Activated CD4-positive, alpha-beta T cell treated with anti-CD3 and anti-CD28 coated beads for 36 hours (primary cell): Measurements from ENCODE around the gene UBQLN3. TPM values are rescaled to one million over a fixed set of nuclear protein-coding genes. Genes with fewer than 3 reads are reported as not detected.

Experiments used
- ATAC-seq: fragments of 200-7000 bp; cut with Tn5 transposase; one replicate; pipeline ENCODE4 v1.10.0; 2021; ENCODE audit warnings: mild to moderate bottlenecking, moderate library complexity
- CTCF ChIA-PET: fragments of 350-600 bp; sonication (Branson Sonifier 250); formaldehyde crosslinking; loops from one replicate; lab custom pipeline; 2021; ENCODE audit warnings: antibody characterized with exemption; lab: Charles Lee
- POLR2A ChIA-PET: fragments of 350-600 bp; sonication (Branson Sonifier 250); formaldehyde crosslinking; loops from one replicate; lab custom pipeline; 2021; ENCODE audit warnings: antibody characterized with exemption, inconsistent platforms; lab: Charles Lee
- DNase-seq: peaks from one replicate; pipeline ENCODE4 v3.0.0-alpha.2; 2020
- H3K27ac Mint-ChIP-seq: one replicate; pipeline ENCODE4 v1.8.0; 2021; ENCODE audit warnings: mixed read lengths
- H3K27me3 Mint-ChIP-seq: one replicate; pipeline ENCODE4 v1.8.0; 2021; ENCODE audit warnings: mixed read lengths
- H3K36me3 Mint-ChIP-seq: one replicate; pipeline ENCODE4 v1.8.0; 2021; ENCODE audit warnings: low read depth, mixed read lengths
- H3K4me1 Mint-ChIP-seq: one replicate; pipeline ENCODE4 v1.8.0; 2021; ENCODE audit warnings: mixed read lengths
- H3K4me3 Mint-ChIP-seq: one replicate; pipeline ENCODE4 v1.8.0; 2021; ENCODE audit warnings: mild to moderate bottlenecking, moderate library complexity, mixed read lengths
- H3K9me3 Mint-ChIP-seq: one replicate; pipeline ENCODE4 v1.8.0; 2021; ENCODE audit warnings: low read depth, mixed read lengths
- intact Hi-C, 2 experiments: fragments of 100-400 bp; cut with DNase I in 1 of 2; cut with micrococcal nuclease in 1 of 2; formaldehyde crosslinking; loops; one replicate each; pipeline versions ENCODE4 v1.14.2 to v1.15.1; 2022 to 2024; cut with DNase I, micrococcal nuclease
- total RNA-seq, 2 experiments: library from RNA; stranded (reverse); gene quantifications; one replicate each; pipeline ENCODE4 v1.2.3, GENCODE V29; 2021

Gene UBQLN3
- not detected for total RNA-seq

DNA sequence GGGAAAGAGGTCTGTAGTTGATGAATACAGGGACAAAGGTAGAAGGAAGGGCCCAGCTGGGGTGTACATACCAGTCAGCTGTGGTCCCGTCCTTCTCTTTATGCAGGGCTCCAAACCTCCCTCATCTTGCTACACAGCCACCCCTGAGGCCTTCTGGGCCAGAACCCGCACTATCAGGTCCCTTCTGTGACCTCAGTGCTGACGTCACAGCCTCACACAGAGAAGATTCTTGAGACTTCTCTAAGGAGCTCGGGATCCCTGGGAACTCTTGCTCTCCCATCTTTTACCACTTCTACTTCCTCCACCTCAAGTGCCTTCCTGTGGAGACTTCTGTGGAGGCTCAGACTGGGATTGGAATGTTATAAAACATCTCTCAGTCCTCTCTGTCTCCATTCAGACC, at the start of gene UBQLN3:
Gene UBQLN3 (minus strand): TSS at position 155 of the 400 bp plus-strand sequence. CDS start 399 bp downstream, outside the sequence.
- POLR2A ChIA-PET, result no interaction called here
- DNase-seq, result no peak
- Mint-ChIP-seq H3K36me3 (no peaks in the 10 kb centered on the region), H3K27ac (no peak within 1 kb of the TSS), H3K9me3 (no peaks in the 10 kb centered on the region), H3K27me3 (peaks cover 10% of the 10 kb centered on the region), H3K4me1 (no peaks in the 10 kb centered on the region), H3K4me3 (no peak within 1 kb of the TSS)
- CTCF ChIA-PET, result no interaction called here
- no peak for ATAC-seq
- intact Hi-C loops, result no loop called here

DNA sequence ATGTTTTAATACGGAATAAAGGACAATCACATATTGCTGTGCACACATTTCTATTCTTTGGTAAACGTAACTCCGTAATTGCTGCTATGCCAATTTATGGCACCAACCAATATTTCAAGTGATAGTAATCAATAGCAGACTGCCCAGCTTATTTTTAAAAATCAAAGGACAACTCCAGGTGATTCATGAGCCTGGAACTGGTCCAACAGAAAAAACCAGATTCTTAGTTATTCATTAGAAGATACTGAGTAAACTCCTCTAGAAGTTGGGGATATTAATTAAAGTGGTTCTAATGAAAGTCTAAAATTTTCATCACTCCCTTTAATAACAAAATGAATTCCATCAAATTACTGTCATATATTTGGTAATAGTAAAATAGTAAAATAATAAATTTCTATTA, 48.0 kb upstream of the UBQLN3 start:
- no peak for ATAC-seq
- no peak overlapping the region for H3K27ac Mint-ChIP-seq
- H3K4me3 Mint-ChIP-seq, result no peak overlapping the region
- H3K36me3 Mint-ChIP-seq, result no peaks in the 10 kb centered on the region
- DNase-seq, result no peak
- intact Hi-C loops, result loop anchor here in 1 of 2 experiments (10.0 kb wide), 1 partner anchor 433 kb away; no protein-coding TSS in a partner anchor
- no peaks in the 10 kb centered on the region for H3K9me3 Mint-ChIP-seq
- no peaks in the 10 kb centered on the region for H3K4me1 Mint-ChIP-seq
- CTCF ChIA-PET, result no interaction called here
- H3K27me3 Mint-ChIP-seq, result peaks cover 6% of the 10 kb centered on the region
- POLR2A ChIA-PET, result no interaction called here

DNA sequence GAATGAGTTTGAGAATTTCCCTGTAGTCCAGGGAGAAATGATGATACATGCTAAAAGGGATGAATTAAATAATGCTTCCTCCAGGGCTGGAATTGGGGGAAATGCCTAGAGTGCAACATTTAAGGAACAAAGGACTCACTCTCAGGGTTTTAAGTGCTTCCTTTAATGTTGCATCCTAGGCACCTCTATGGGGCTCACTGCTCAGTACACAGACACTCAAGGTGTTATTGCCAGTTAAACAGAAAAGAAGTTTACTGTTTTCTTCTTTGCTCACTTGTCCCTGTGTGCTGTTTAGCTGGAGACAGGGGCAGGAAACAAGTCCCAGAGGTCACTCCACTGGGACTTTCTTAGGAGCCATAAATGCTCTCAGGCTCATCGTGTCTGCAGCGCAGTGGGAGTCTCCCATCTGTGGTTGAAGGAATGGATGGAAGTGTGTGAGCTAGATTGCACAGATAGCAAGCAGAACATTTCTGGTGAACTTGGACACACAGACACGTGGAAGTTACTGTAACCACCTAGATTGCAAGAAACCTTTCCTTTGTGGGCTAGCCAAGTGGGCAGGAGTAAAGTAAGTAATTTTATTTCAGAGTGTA, 46.9 kb upstream of the UBQLN3 start:
- no peaks in the 10 kb centered on the region for H3K36me3 Mint-ChIP-seq
- no peak overlapping the region for H3K27ac Mint-ChIP-seq
- ATAC-seq (no peak), DNase-seq (no peak)
- intact Hi-C loops, result loop anchor here in 1 of 2 experiments (10.0 kb wide), 1 partner anchor 432 kb away; no protein-coding TSS in a partner anchor
- CTCF ChIA-PET, result interaction anchor here (0.6 kb wide), 1 partner anchor 53 kb away, joined by 3 read pairs; no protein-coding TSS in a partner anchor
- no peak overlapping the region for H3K4me3 Mint-ChIP-seq
- peaks cover 6% of the 10 kb centered on the region for H3K27me3 Mint-ChIP-seq
- POLR2A ChIA-PET, result no interaction called here
- H3K9me3 Mint-ChIP-seq, result no peaks in the 10 kb centered on the region
- H3K4me1 Mint-ChIP-seq, result no peaks in the 10 kb centered on the region

DNA sequence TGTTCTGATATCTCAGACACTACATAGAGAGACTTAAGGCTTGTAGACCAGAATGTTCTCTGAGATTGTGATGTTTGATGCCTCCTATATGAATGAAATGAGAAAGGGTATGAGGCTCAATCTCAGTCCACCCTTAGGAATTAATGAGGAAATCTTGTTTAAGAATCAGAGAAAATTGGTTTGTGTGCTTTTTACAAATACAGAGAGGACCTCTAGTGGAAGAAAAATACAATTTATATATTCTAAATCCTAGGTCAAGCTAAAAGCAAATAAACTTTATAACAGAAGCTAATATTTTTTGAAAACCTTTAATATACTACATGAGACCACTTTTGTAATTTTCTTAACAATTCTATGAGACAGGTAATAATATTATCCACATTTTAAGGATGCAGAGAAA, 43.6 kb upstream of the UBQLN3 start:
- Mint-ChIP-seq H3K9me3 (no peaks in the 10 kb centered on the region), H3K4me3 (no peak overlapping the region), H3K27me3 (peaks cover 6% of the 10 kb centered on the region), H3K4me1 (no peaks in the 10 kb centered on the region), H3K36me3 (no peaks in the 10 kb centered on the region), H3K27ac (no peak overlapping the region)
- intact Hi-C loops, result loop anchor here in 1 of 2 experiments (1.0 to 10.0 kb wide), 2 partner anchors 77 to 429 kb away; no protein-coding TSS in a partner anchor
- ChIA-PET CTCF (no interaction called here), POLR2A (no interaction called here)
- DNase-seq (no peak), ATAC-seq (no peak)

DNA sequence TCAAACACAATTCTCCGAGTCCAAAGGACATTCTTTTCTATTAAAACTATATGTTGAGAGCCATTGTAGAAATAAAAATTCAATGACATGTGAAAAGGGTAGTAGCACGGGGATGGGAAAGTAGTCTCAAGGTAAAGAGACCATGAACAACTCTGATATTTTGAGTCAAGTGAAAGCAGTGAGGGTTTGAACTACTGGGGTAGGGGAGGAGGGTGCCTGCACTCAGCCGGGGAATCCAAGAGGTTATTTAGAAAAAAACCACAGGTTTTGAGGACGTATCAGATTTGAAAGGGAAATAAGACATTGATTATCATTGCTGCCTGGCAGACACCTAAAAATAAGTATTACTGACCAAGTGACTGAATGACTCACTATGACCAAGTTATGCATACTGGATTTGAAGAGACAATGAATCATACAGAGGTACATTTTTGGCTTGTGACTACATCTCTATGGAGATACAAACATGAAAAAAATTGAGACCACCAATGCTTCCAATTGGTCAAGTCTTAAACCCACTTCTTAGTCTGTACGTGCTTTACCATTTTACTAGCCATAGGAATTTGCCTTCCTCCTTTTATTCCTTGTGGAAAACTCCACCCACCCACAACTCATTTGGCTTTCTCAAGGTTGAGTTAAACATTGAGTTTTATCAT, 40.8 kb upstream of the UBQLN3 start:
- intact Hi-C loops, result loop anchor here in 1 of 2 experiments (10.0 kb wide), 1 partner anchor 426 kb away; no protein-coding TSS in a partner anchor
- no peaks in the 10 kb centered on the region for H3K9me3 Mint-ChIP-seq
- CTCF ChIA-PET, result interaction anchor here (1.4 kb wide), 1 partner anchor 74 kb away, joined by 3 read pairs; no protein-coding TSS in a partner anchor
- POLR2A ChIA-PET, result no interaction called here
- no peak for DNase-seq
- no peak overlapping the region for H3K27ac Mint-ChIP-seq
- ATAC-seq, result no peak
- no peaks in the 10 kb centered on the region for H3K4me1 Mint-ChIP-seq
- peaks cover 3% of the 10 kb centered on the region for H3K27me3 Mint-ChIP-seq
- no peaks in the 10 kb centered on the region for H3K36me3 Mint-ChIP-seq
- H3K4me3 Mint-ChIP-seq, result no peak overlapping the region

DNA sequence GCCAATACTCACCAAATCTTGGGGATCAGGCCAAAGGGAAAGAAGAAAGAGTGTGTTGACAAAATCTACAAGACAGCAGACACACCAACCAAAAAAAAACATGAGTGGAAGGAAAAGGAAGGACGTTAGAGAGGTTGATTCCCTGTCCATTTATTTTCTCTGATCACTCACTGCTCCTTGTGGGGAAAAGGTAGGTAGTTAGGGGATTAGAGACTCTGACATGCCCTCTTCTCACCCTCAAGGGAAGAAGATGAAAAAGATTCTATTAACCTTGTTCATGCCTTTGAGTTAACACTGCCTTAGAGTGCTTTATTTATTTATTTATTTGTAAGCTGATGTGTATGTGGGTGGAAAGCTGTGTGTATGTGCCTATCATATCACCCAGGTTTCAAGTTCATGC, 38.7 kb upstream of the UBQLN3 start, which contains the start of gene OR52H1:
Gene OR52H1 (minus strand): TSS at position 101 of the 400 bp plus-strand sequence. CDS start 3,035 bp downstream, outside the sequence.
- ATAC-seq (no peak), DNase-seq (no peak)
- Mint-ChIP-seq H3K4me3 (no peak within 1 kb of the TSS), H3K27ac (no peak within 1 kb of the TSS), H3K36me3 (no peaks in the 10 kb centered on the region), H3K9me3 (no peaks in the 10 kb centered on the region), H3K27me3 (no peaks in the 10 kb centered on the region), H3K4me1 (no peaks in the 10 kb centered on the region)
- ChIA-PET POLR2A (no interaction called here), CTCF (no interaction called here)
- intact Hi-C loops, result no loop called here

DNA sequence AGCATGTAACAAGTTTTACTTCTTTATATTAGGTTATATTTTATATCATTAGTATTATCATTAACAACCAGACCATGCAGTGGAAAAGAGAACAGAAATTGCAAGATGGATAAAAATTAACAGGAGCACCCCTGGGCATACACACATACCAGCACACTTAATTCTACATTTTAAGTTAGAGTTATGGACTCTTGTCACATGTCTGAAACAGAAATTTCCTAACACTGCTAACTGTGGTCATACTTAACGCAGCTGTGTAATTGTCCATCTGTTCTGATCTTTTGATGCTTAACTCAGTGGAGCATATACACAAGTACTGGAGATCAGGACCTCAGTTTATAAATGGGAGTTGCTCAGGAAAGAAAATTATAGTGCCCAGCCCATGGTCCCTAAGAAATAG, 38.2 kb upstream of the UBQLN3 start:
- CTCF ChIA-PET, result no interaction called here

DNA sequence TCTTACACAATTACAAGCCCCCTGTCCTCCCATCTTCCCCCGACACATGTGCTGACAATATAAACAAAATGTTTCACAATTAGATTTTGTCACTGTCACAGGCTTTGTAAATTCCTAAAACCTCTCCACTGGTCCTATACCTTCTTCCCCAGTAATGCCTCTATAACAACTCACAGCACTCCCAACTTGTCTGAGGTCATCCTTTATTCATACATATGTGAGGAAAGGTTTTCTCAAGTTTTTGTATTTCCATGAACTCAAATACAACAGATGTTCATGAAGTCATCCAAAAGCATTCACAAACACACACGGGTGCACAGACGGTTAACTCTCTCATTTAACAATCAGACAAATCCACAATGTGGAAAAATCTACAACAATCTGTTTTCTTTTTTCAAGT, 36.7 kb upstream of the UBQLN3 start:
- H3K9me3 Mint-ChIP-seq, result no peaks in the 10 kb centered on the region
- ChIA-PET POLR2A (no interaction called here), CTCF (no interaction called here)
- no peak for DNase-seq
- no peaks in the 10 kb centered on the region for H3K4me1 Mint-ChIP-seq
- no peak overlapping the region for H3K27ac Mint-ChIP-seq
- no peaks in the 10 kb centered on the region for H3K27me3 Mint-ChIP-seq
- intact Hi-C loops, result no loop called here
- ATAC-seq, result no peak
- H3K36me3 Mint-ChIP-seq, result no peaks in the 10 kb centered on the region
- no peak overlapping the region for H3K4me3 Mint-ChIP-seq

More for the DNA sequence above, 38.2 kb upstream of the UBQLN3 start:
- H3K36me3 Mint-ChIP-seq, result no peaks in the 10 kb centered on the region
- no peaks in the 10 kb centered on the region for H3K4me1 Mint-ChIP-seq
- H3K4me3 Mint-ChIP-seq, result no peak overlapping the region
- no peak overlapping the region for H3K27ac Mint-ChIP-seq
- ATAC-seq (no peak), DNase-seq (no peak)
- H3K27me3 Mint-ChIP-seq, result no peaks in the 10 kb centered on the region
- no peaks in the 10 kb centered on the region for H3K9me3 Mint-ChIP-seq
- POLR2A ChIA-PET, result no interaction called here
- intact Hi-C loops, result no loop called here

DNA sequence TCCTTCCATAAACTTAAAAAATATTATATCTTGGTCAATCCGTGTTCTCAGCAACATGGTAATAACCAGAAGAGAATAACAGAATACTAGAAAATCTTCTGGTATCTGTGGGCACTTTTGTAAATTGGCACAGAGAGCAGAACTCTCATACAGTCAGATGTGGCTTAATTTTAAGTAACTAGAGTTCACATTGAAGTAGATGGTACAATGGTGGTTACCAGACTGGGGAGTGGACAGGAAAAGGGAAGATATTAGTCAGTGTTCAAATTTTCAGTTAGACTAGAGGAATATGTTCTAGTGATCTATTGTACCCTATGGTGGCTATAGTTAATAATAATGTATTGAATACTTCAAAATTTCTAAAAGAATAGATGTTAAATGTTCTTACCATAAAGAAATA, 31.7 kb upstream of the UBQLN3 start:
- no peak overlapping the region for H3K27ac Mint-ChIP-seq
- H3K36me3 Mint-ChIP-seq, result no peaks in the 10 kb centered on the region
- intact Hi-C loops, result no loop called here
- H3K27me3 Mint-ChIP-seq, result no peaks in the 10 kb centered on the region
- H3K4me1 Mint-ChIP-seq, result no peaks in the 10 kb centered on the region
- no peak for ATAC-seq
- H3K4me3 Mint-ChIP-seq, result no peak overlapping the region
- H3K9me3 Mint-ChIP-seq, result peaks cover 2% of the 10 kb centered on the region
- ChIA-PET POLR2A (no interaction called here), CTCF (no interaction called here)
- no peak for DNase-seq

DNA sequence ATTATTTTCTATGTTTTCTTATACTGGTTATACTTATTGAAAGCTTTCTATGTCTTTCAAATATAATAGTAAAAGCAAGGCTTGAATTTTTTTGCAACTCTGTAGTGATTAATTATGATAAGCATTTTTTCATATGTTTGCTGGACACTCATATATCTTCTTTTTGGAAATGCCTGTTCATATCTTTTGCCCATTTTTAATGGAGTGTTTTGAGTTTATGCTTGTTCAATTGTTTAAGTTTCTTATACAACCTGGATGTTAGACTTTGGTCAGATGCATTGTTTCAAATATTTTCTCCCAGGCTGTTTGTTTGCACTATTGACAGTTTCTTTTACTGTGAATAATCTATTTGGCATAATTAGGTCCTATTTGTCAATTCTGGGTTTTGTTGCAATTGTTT, 26.7 kb upstream of the UBQLN3 start:
- no peak overlapping the region for H3K27ac Mint-ChIP-seq
- ChIA-PET POLR2A (no interaction called here), CTCF (no interaction called here)
- H3K4me3 Mint-ChIP-seq, result no peak overlapping the region
- no peaks in the 10 kb centered on the region for H3K36me3 Mint-ChIP-seq
- intact Hi-C loops, result no loop called here
- ATAC-seq (no peak), DNase-seq (no peak)
- no peaks in the 10 kb centered on the region for H3K4me1 Mint-ChIP-seq
- peaks cover 2% of the 10 kb centered on the region for H3K9me3 Mint-ChIP-seq
- H3K27me3 Mint-ChIP-seq, result no peaks in the 10 kb centered on the region

DNA sequence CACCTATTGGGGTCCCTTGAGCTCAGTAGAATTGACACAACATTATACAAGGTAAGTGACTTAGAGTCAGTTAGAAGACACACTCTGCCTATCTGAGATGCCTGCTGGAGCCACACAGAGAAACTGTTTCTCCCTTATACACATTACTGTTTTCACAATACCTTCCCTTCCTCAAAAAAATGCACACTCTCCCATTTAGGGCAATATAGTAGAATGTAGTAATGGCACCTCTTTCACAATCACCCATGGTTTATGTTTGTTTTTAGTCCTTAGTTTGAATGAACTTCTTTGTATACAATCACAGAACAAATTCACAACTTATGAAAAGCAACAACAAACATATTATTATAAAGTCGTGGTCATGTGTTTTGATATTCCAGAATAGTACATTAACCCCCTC, 24.3 kb upstream of the UBQLN3 start:
- no peak overlapping the region for H3K27ac Mint-ChIP-seq
- H3K27me3 Mint-ChIP-seq, result no peaks in the 10 kb centered on the region

More for the DNA sequence above, 24.3 kb upstream of the UBQLN3 start:
- CTCF ChIA-PET, result no interaction called here
- DNase-seq, result no peak
- H3K4me1 Mint-ChIP-seq, result no peaks in the 10 kb centered on the region
- no peak for ATAC-seq
- POLR2A ChIA-PET, result no interaction called here
- intact Hi-C loops, result no loop called here
- H3K36me3 Mint-ChIP-seq, result no peaks in the 10 kb centered on the region
- H3K4me3 Mint-ChIP-seq, result no peak overlapping the region
- H3K9me3 Mint-ChIP-seq, result peaks cover 2% of the 10 kb centered on the region
